K562 (cell line): Measurements from ENCODE around the gene PPP2R5A. TPM values are rescaled to one million over a fixed set of nuclear protein-coding genes. Genes with fewer than 3 reads are reported as not detected.

Experiments used
- ATAC-seq: fragments of 200-7000 bp; cut with Tn5 transposase; 3 replicates; pipeline ENCODE4 v1.9.1; 2020; ENCODE audit warnings: moderate library complexity
- BruUV-seq: library from RNA; stranded (reverse); fragments of 400-500 nt; replicated peaks from 2 replicates; lab custom pipeline; 2021; lab: Mats Ljungman, UMichigan
- CTCF ChIA-PET: fragments of 300-600 bp; formaldehyde crosslinking; extraction: SDS; loops from one replicate; lab custom pipeline; 2021; ENCODE audit warnings: low intra/inter-chr PET ratio; lab: Yijun Ruan, JAX
- POLR2A ChIA-PET: fragments of 300-600, 350-650 bp; sonication (Branson Sonifier 250); formaldehyde crosslinking; extraction: SDS; loops from one replicate; lab custom pipeline; 2021; ENCODE audit warnings: antibody characterized with exemption, inconsistent platforms; lab: Yijun Ruan, JAX
- DNase-seq, 4 experiments: peaks; one replicate each; pipeline versions ENCODE4 v3.0.0 to v3.0.0-alpha.2; 2011 to 2018; ENCODE audit warnings: low spot score in 3 of 4, mixed read lengths in 3 of 4; ENCODE audit errors: extremely low read depth in 1 of 4
- FAIRE-seq: peaks from 2 replicates; lab custom pipeline; 2011; peaks lifted over from hg19 to GRCh38; lab: Jason Lieb, UNC
- H2AFZ ChIP-seq: 2 replicates; pipeline ENCODE4 v1.6.0; 2011; ENCODE audit warnings: low read depth, low read length, control low read depth, inconsistent platforms
- H3K27ac ChIP-seq: fragments of 200-600 bp; 3 replicates; pipeline ENCODE4 v1.8.0; 2011; ENCODE audit warnings: low read depth, mild to moderate bottlenecking, control low read depth, inconsistent platforms, low read length, moderate library complexity, mixed read lengths; ENCODE audit errors: extremely low read depth
- H3K27me3 ChIP-seq, 2 experiments: fragments of 300-600 bp in 1 of 2; 2 replicates in 1 of 2; 3 replicates in 1 of 2; pipeline versions ENCODE4 v1.6.0 to v1.8.0; 2011; ENCODE audit warnings: inconsistent platforms in 2 of 2, low read length in 2 of 2, mild to moderate bottlenecking in 1 of 2, mixed read lengths in 1 of 2, moderate library complexity in 1 of 2; ENCODE audit not compliant: control insufficient read depth in 2 of 2, insufficient read depth in 2 of 2
- H3K36me3 ChIP-seq: fragments of 300-600 bp; 3 replicates; pipeline ENCODE4 v1.8.0; 2011; ENCODE audit warnings: mild to moderate bottlenecking, low read length, inconsistent platforms; ENCODE audit not compliant: control insufficient read depth, insufficient read depth
- H3K4me1 ChIP-seq, 2 experiments: fragments of 200-600 bp in 1 of 2; replicated peaks in 1 of 2; 2 replicates in 1 of 2; 3 replicates in 1 of 2; pipeline versions ENCODE4 v1.5.1 to v1.8.0; 2011; ENCODE audit warnings: inconsistent platforms in 2 of 2, low read length in 2 of 2, mild to moderate bottlenecking in 1 of 2, mixed read lengths in 1 of 2, moderate library complexity in 1 of 2; ENCODE audit not compliant: control insufficient read depth in 2 of 2, insufficient read depth in 2 of 2
- H3K4me2 ChIP-seq: 2 replicates; pipeline ENCODE4 v1.6.1; 2011; ENCODE audit warnings: low read length, control low read depth, inconsistent platforms, mixed read lengths; ENCODE audit not compliant: insufficient read depth
- H3K4me3 ChIP-seq: fragments of 200-600 bp; sonication (generic), shearing (Covaris generic); 2 replicates; pipeline ENCODE4 v1.5.1; 2016; ENCODE audit warnings: control low read depth, inconsistent platforms
- H3K79me2 ChIP-seq: fragments of 200-600 bp; 3 replicates; pipeline ENCODE4 v1.8.0; 2011; ENCODE audit warnings: low read length, inconsistent platforms; ENCODE audit not compliant: control insufficient read depth, insufficient read depth
- H3K9ac ChIP-seq, 2 experiments: 2 replicates each; pipeline versions ENCODE4 v1.6.0 to v1.6.1; 2011; ENCODE audit warnings: low read depth in 2 of 2, low read length in 2 of 2, control low read depth in 1 of 2, inconsistent platforms in 1 of 2, mild to moderate bottlenecking in 1 of 2, mixed read lengths in 1 of 2; ENCODE audit not compliant: insufficient read depth in 1 of 2
- H3K9me1 ChIP-seq: one replicate; pipeline ENCODE4 v1.6.0; 2011; ENCODE audit warnings: inconsistent platforms, mild to moderate bottlenecking, low read length, moderate library complexity; ENCODE audit not compliant: control insufficient read depth, insufficient read depth
- H3K9me3 ChIP-seq: replicated peaks from 2 replicates; pipeline ENCODE4 v1.5.1; 2011; ENCODE audit warnings: low read depth, low read length, inconsistent platforms; ENCODE audit not compliant: control insufficient read depth, insufficient read depth
- H4K20me1 ChIP-seq: replicated peaks from 2 replicates; pipeline ENCODE4 v1.6.1; 2011; ENCODE audit warnings: low read length, inconsistent platforms, mixed read lengths; ENCODE audit not compliant: control insufficient read depth, insufficient read depth
- ARID1B ChIP-seq: fragments of 450-650 bp; IDR thresholded peaks from 2 replicates; pipeline ENCODE4 v1.6.1; 2016; ENCODE audit warnings: antibody characterized with exemption, mild to moderate bottlenecking, inconsistent platforms
- ARNT ChIP-seq, 2 experiments: fragments of 450-650 bp; IDR thresholded peaks; 2 replicates each; pipeline ENCODE4 v1.6.1; 2016; ENCODE audit warnings: mild to moderate bottlenecking in 1 of 2
- ATF3 ChIP-seq, 2 experiments: fragments of 450-650 bp in 1 of 2; sonication (generic) in 1 of 2; formaldehyde crosslinking in 1 of 2; IDR thresholded peaks in 1 of 2; conservative IDR thresholded peaks in 1 of 2; 2 replicates each; pipeline versions ENCODE4 v1.6.1 to v1.8.1; 2016 to 2023; ENCODE audit warnings: mild to moderate bottlenecking in 2 of 2, moderate library complexity in 2 of 2, inconsistent platforms in 1 of 2, missing genetic modification reagents in 1 of 2
- C11orf30 ChIP-seq: fragments of 450-650 bp; IDR thresholded peaks from 2 replicates; pipeline ENCODE4 v1.6.1; 2016; ENCODE audit warnings: low read depth, mild to moderate bottlenecking
- CGGBP1 ChIP-seq: fragments of 250-450 bp; sonication (Bioruptor Pico); IDR thresholded peaks from 2 replicates; pipeline ENCODE4 v1.9.0; 2021; ENCODE audit warnings: mild to moderate bottlenecking
- E2F3 ChIP-seq: fragments of 250-450 bp; sonication (Bioruptor Pico); IDR thresholded peaks from 2 replicates; pipeline ENCODE4 v1.4.0; 2020; ENCODE audit warnings: mild to moderate bottlenecking
- FOSL1 ChIP-seq: fragments of 200-800 bp; sonication (Bioruptor generic); conservative IDR thresholded peaks from 2 replicates; pipeline ENCODE4 v1.6.1; 2016; ENCODE audit warnings: missing genetic modification characterization, missing compliant biosample characterization
- FOXK2 ChIP-seq, 2 experiments: fragments of 450-650 bp; IDR thresholded peaks in 1 of 2; conservative IDR thresholded peaks in 1 of 2; 2 replicates each; pipeline ENCODE4 v1.6.1; 2016; ENCODE audit warnings: low read depth in 2 of 2, mild to moderate bottlenecking in 1 of 2
- GATAD2A ChIP-seq: fragments of 450-650 bp; IDR thresholded peaks from 2 replicates; pipeline ENCODE4 v1.6.1; 2017
- JUNB ChIP-seq: fragments of 450-650 bp; formaldehyde crosslinking; conservative IDR thresholded peaks from 2 replicates; pipeline ENCODE4 v1.4.0; 2020; ENCODE audit warnings: mild to moderate bottlenecking
- JUND ChIP-seq, 2 experiments: IDR thresholded peaks; 2 replicates in 1 of 2; 3 replicates in 1 of 2; pipeline ENCODE4 v1.6.1; 2011; ENCODE audit warnings: borderline replicate concordance in 2 of 2, low read depth in 2 of 2, low read length in 2 of 2, improper control_type of control experiment in 1 of 2, missing biosample characterization in 1 of 2, missing genetic modification characterization in 1 of 2, missing genetic modification reagents in 1 of 2
- KHSRP ChIP-seq: fragments of 450-650 bp; IDR thresholded peaks from 2 replicates; pipeline ENCODE4 v1.6.1; 2017
- MEIS2 ChIP-seq: fragments of 450-650 bp; IDR thresholded peaks from 2 replicates; pipeline ENCODE4 v1.6.1; 2014; ENCODE audit warnings: mild to moderate bottlenecking; ENCODE audit not compliant: partially characterized antibody
- NFE2 ChIP-seq: IDR thresholded peaks from 2 replicates; pipeline ENCODE4 v1.6.1; 2014; ENCODE audit warnings: antibody characterized with exemption, low read depth
- POLR2H ChIP-seq: IDR thresholded peaks from 2 replicates; pipeline ENCODE4 v1.6.1; 2016; ENCODE audit warnings: missing genetic modification characterization, low read depth, mild to moderate bottlenecking, control low read depth, missing compliant biosample characterization, moderate library complexity
- RAD51 ChIP-seq: fragments of 450-650 bp; IDR thresholded peaks from 2 replicates; pipeline ENCODE4 v1.7.1; 2016; ENCODE audit warnings: low read depth, mild to moderate bottlenecking, borderline replicate concordance
- SMARCC2 ChIP-seq: fragments of 450-650 bp; IDR thresholded peaks from 2 replicates; pipeline ENCODE4 v1.6.1; 2017; ENCODE audit warnings: antibody characterized with exemption, moderate library complexity, mild to moderate bottlenecking, low read depth
- THRAP3 ChIP-seq: fragments of 450-650 bp; IDR thresholded peaks from 2 replicates; pipeline ENCODE4 v1.6.1; 2016; ENCODE audit warnings: mild to moderate bottlenecking, inconsistent platforms, borderline replicate concordance
- USF2 ChIP-seq: sonication (generic); formaldehyde crosslinking; IDR thresholded peaks from 2 replicates; pipeline ENCODE4 v1.5.0; 2020; ENCODE audit warnings: missing genetic modification reagents
- ZEB2 ChIP-seq: fragments of 450-650 bp; IDR thresholded peaks from 2 replicates; pipeline ENCODE4 v1.6.1; 2016
- ZNF232 ChIP-seq: sonication (generic); formaldehyde crosslinking; IDR thresholded peaks from 2 replicates; pipeline ENCODE4 v1.8.0; 2022; ENCODE audit warnings: mild to moderate bottlenecking, missing genetic modification reagents
- ZNF24 ChIP-seq: fragments of 450-650 bp; IDR thresholded peaks from 2 replicates; pipeline ENCODE4 v1.6.1; 2016
- ZNF316 ChIP-seq: fragments of 450-650 bp; IDR thresholded peaks from 2 replicates; pipeline ENCODE4 v1.6.1; 2016
- in situ Hi-C: fragments of 300-500 bp; cut with MboI; formaldehyde crosslinking; loops from 4 replicates; pipeline ENCODE4 v1.15.0; 2018; ENCODE audit warnings: inconsistent platforms, mixed read lengths
- intact Hi-C: fragments of 100-400 bp; cut with micrococcal nuclease; formaldehyde crosslinking; loops from 2 replicates; pipeline ENCODE4 v1.14.2; 2022
- polyA plus RNA-seq, 8 experiments: library from polyadenylated mRNA; depleted of rRNA in 4 of 8; stranded (reverse) in 5 of 8; unstranded in 3 of 8; fragments of >200 nt; fragmentation: Nextera tagmentation in 2 of 8; fragmentation: Illumina TruSeq in 1 of 8; extraction: Ambion mirVana in 2 of 8; extraction: Trizol in 1 of 8; gene quantifications; 2 replicates each; pipeline versions ENCODE4 v1.2.1 to v1.2.3, GENCODE V29; 2011 to 2014; ENCODE audit warnings: inconsistent platforms in 1 of 8, missing spikeins in 1 of 8
- total RNA-seq, 7 experiments: library from RNA; depleted of rRNA in 6 of 7; stranded (reverse); fragments of >200 nt in 6 of 7; fragmentation: Illumina TruSeq in 2 of 7; extraction: Trizol in 2 of 7; gene quantifications; 2 replicates each; pipeline versions ENCODE4 v1.2.1 to v1.2.3, GENCODE V29; 2011 to 2021; ENCODE audit warnings: low replicate concordance in 1 of 7

PPP2R5A gene
- total and polyA plus RNA-seq, 9 of the 15 experiments (the other 6 are each of a cell fraction or from before 2014, with no cell fraction given) = 26.9 to 106 (median 64.3) TPM

DNA sequence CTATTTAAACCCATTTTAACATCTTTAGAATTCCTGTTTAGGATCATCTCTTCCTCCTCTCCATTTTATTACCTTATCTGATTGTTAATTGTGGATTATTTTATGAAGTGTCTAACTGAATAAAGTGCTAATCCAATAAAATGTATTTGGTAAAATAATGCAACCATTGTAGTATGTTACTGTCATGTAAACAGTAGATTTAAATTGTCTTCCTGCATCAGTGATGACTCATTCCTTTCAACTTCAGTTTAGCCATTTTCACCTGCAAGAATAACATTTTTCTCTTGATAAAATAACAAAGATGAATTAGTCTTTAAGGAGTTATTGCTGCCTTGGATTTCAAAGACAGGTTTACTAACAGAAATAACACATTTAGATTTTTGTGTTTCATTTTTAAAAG is 5.4 kb downstream of the PPP2R5A start:
- in situ Hi-C loops = no loop called here
- intact Hi-C loops = loop anchor here (1.0 to 5.0 kb wide), 6 partner anchors 152 to 613 kb away; partner anchors contain the start of genes DTL, INTS7 and NEK2
- 0 out of 2 replicates have a peak, but pooled peaks have one; percentile 8 for TF ChIP-seq JUNB
- TF ChIP-seq RAD51 = no peak
- TF ChIP-seq USF2 (CRISPR knock-in tag) = no peak
- peak; percentile 82 for TF ChIP-seq FOSL1 (tag)
- TF ChIP-seq ZNF232 (CRISPR knock-in tag) = peak; percentile 100
- TF ChIP-seq NFE2 = peak; percentile 45; the same call in 1 of the 2 replicates
- TF ChIP-seq CGGBP1 = no peak
- 0 out of 2 replicates have a peak, but pooled peaks have one; percentile 29 for TF ChIP-seq THRAP3
- 0 out of 4 replicates have a peak, but pooled peaks of 1 of the 2 experiments have one; percentile 23 for TF ChIP-seq FOXK2 (conservative IDR thresholded peaks at IDR 0.05 in 1 of 2, IDR thresholded peaks at IDR 0.05 in 1 of 2; ENCODE audit: low read depth in 2 of 2)
- 0 out of 2 replicates have a peak, but pooled peaks have one; percentile 56 for TF ChIP-seq C11orf30
- TF ChIP-seq ZNF316 = peak; percentile 58; the same call in 1 of the 2 replicates
- TF ChIP-seq KHSRP = 0 out of 2 replicates have a peak, but pooled peaks have one; percentile 26
- TF ChIP-seq ARNT (IDR thresholded peaks at IDR 0.05) = no peak
- TF ChIP-seq SMARCC2 = 0 out of 2 replicates have a peak, but pooled peaks have one; percentile 27
- TF ChIP-seq E2F3 (CRISPR knock-in tag) = no peak
- TF ChIP-seq ARID1B = peak; percentile 38; the same call in 1 of the 2 replicates
- peak; percentile 18 for TF ChIP-seq MEIS2
- peak; percentile 97 for TF ChIP-seq ATF3 (IDR thresholded peaks at IDR 0.05)
- no peak for TF ChIP-seq ATF3 (CRISPR knock-in tag; conservative IDR thresholded peaks at IDR 0.05)
- peak; percentile 72 for TF ChIP-seq ZNF24
- 0 out of 2 replicates have a peak, but pooled peaks have one; percentile 20 for TF ChIP-seq POLR2H (tag)
- TF ChIP-seq ZEB2 = peak; percentile 28; the same call in 1 of the 2 replicates
- peak; percentile 92 for TF ChIP-seq JUND (IDR thresholded peaks at IDR 0.05; ENCODE audit: borderline replicate concordance, low read depth, low read length)
- TF ChIP-seq JUND (tag; IDR thresholded peaks at IDR 0.05; ENCODE audit: borderline replicate concordance, low read depth, low read length) = peak; percentile 94
- TF ChIP-seq GATAD2A = no peak

More for the DNA sequence above, 5.4 kb downstream of the PPP2R5A start:
- no peaks in the 10 kb centered on the region for H3K9me3 ChIP-seq
- no peak overlapping the region for H3K4me3 ChIP-seq
- no peaks in the 10 kb centered on the region for H3K27me3 ChIP-seq
- no peak overlapping the region for H3K4me2 ChIP-seq
- peaks cover 13 to 44% of the 10 kb centered on the region in 2 experiments for H3K4me1 ChIP-seq
- CTCF ChIA-PET = interaction anchor here (0.6 to 4.2 kb wide), 5 partner anchors 58 to 228 kb away, joined by 4 to 47 read pairs (median 14); no protein-coding TSS in a partner anchor
- H3K9ac ChIP-seq = no peak overlapping the region
- no peak for DNase-seq
- no peak for ATAC-seq
- H3K36me3 ChIP-seq = peaks cover 17% of the 10 kb centered on the region; the same call in 2 of the 3 replicates
- no TSS peak for BruUV-seq
- FAIRE-seq = no peak
- H3K79me2 ChIP-seq = peaks cover 100% of the 10 kb centered on the region
- POLR2A ChIA-PET = interaction anchor here (0.8 to 1.6 kb wide), 6 partner anchors 21 to 255 kb away, joined by 3 to 9 read pairs (median 4); partner anchors contain the start of genes DTL and INTS7
- H3K9me1 ChIP-seq = peaks cover 1% of the 10 kb centered on the region
- H2AFZ ChIP-seq = no peak overlapping the region
- no peak overlapping the region; the same call in 2 of the 3 replicates for H3K27ac ChIP-seq
- peaks cover 16% of the 10 kb centered on the region for H4K20me1 ChIP-seq
